ENCODE measurements around the gene FPR1.

Gene FPR1, protein sequence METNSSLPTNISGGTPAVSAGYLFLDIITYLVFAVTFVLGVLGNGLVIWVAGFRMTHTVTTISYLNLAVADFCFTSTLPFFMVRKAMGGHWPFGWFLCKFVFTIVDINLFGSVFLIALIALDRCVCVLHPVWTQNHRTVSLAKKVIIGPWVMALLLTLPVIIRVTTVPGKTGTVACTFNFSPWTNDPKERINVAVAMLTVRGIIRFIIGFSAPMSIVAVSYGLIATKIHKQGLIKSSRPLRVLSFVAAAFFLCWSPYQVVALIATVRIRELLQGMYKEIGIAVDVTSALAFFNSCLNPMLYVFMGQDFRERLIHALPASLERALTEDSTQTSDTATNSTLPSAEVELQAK

DNA sequence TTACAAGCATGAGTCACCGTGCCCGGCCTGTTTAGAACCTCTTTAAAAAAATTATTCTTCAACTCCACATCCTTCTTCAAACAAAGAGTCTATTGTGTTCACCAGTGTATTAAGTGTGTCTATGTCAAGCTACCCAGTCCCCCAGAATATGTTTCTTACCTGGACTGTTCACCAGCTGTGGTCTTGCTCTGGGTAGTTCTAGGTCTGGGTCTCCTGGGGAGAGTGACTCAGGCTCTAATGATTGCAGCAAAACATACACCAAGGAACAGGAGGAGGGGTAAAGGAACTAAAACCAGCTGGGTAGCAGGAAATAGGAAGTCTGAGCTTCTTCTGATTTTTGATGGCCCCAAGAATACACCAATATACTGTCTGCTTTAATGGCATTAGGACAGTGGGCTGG is at the start of gene FPR1:
FPR1 (minus strand) TSS at position 224 of the 400 bp plus-strand sequence. CDS start 4,884 bp downstream, outside the sequence.
- DNase-seq (ENCODE audit: low read depth, low spot score) = peak; percentile 18
- TF ChIP-seq, protein P1, sequence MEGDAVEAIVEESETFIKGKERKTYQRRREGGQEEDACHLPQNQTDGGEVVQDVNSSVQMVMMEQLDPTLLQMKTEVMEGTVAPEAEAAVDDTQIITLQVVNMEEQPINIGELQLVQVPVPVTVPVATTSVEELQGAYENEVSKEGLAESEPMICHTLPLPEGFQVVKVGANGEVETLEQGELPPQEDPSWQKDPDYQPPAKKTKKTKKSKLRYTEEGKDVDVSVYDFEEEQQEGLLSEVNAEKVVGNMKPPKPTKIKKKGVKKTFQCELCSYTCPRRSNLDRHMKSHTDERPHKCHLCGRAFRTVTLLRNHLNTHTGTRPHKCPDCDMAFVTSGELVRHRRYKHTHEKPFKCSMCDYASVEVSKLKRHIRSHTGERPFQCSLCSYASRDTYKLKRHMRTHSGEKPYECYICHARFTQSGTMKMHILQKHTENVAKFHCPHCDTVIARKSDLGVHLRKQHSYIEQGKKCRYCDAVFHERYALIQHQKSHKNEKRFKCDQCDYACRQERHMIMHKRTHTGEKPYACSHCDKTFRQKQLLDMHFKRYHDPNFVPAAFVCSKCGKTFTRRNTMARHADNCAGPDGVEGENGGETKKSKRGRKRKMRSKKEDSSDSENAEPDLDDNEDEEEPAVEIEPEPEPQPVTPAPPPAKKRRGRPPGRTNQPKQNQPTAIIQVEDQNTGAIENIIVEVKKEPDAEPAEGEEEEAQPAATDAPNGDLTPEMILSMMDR (IDR thresholded peaks at IDR 0.05; ENCODE audit: low read depth, low read length) = no peak
- H3K4me3 ChIP-seq (ENCODE audit: low read depth, low read length) = no peak within 1 kb of the TSS
- in situ Hi-C loops (cut with HindIII; ENCODE audit: low sequenced_read_pairs) = no loop called here

DNA sequence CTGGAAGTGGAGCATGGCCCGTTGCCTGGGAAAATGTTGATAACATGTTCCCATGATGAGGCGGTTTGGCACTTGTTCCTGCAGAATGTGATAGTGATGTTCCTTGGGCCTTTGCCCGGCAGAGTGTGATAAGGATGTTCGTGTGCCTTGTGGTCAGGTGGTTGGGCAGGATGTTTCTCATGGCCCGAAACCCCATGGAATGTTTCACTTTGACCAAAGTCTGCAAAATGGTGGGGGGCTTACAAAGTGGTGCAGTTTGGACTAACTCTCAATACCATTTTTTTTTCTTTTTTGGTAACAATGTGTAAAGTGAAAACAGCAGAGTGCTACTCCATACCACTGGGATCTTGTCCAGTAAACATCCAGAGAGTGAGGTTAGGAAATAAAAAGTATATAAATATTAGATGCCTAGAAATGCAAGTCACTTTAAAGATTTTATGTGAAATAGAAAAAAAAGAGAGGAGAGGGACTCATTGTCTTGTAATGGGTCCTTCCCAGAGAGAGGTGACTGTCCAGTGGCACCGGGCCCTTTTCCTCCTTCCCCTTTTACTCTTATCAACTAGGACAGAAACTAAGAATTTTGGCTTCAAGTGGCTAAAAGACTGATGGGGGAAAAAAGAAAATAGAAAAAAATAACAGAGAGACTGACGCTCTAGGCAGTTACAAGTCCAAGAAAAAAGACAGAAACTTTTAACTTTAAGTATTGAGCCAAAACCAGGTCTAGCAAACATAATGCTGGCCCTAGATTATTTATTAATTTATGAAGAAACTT is 49.0 kb upstream of the FPR1 start:
- TF ChIP-seq, protein P1 (IDR thresholded peaks at IDR 0.05; ENCODE audit: low read depth, low read length) = no peak
- in situ Hi-C loops (cut with HindIII; ENCODE audit: low sequenced_read_pairs) = no loop called here
- DNase-seq (ENCODE audit: low read depth, low spot score) = peak; percentile 6
- no peak overlapping the region for H3K4me3 ChIP-seq (ENCODE audit: low read depth, low read length)

DNA sequence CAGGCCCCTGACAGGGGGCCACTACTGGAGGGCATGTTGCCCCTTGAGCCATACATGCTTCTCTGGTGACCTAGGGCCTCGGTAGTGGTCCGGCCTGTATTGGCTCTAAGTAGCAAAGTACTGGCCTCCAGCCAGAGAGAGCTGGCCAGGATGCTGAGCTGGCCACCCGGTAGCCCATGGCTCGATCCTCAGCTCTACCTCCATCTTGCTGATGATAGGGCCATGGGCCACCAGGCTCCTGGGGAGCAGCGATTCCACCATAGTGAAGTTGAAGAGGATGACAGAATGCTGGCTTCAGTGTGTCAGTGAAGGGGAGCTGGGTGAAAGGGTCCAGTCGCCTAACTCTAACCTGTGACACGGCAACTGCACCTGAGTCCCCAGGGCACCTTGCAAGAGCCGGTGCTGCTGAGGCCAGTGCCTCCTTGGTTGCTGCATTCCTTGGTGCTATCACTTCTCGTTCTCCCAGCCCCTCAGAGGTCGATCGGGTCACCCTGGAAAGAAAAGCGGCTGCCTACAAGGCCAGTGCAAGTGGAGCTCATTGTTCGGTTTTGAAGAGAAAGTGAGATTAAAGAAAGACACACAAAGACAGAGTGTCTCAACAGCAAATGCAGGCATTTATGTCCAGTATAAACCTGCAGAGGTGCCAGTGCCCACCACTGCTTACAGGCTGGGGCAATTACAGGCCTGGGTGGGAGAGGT is 48.2 kb upstream of the FPR1 start:
- TF ChIP-seq, protein P1 (IDR thresholded peaks at IDR 0.05; ENCODE audit: low read depth, low read length) = no peak
- in situ Hi-C loops (cut with HindIII; ENCODE audit: low sequenced_read_pairs) = no loop called here
- no peak overlapping the region for H3K4me3 ChIP-seq (ENCODE audit: low read depth, low read length)
- no peak for DNase-seq (ENCODE audit: low read depth, low spot score)

DNA sequence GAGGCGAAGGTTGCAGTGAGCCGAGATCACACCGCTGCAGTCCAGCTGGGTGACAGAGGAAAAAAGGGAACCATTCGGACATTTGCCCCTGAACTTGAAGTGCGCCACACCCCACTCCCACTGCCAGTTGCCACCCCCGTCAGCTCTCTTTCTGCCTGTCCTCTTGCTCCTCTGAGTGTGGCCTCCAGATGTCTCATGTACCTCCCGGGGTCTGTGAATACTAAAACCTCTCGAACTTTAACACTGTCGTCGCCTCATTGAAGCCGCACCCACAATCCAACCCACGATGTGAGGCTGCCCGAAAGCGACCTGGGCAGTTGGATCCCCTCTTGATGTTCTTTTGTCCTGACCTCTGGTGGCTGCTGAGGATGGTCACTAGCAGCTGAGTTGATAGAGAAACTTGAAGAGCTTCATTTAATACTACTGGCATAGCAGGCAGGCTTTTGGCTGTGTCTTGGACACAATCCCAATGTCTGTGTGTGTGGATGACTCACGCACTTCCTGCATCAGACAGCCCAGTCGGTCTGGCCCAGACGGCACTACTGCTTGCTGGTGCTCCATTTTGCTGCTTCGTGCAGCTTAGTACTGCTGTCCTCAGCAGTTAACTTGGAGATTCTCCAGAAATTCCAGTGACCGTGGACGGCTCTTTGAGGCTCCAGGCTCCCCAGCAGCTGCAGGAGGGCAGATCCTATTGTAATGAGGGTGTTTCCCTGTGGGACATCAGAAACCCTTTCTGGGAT is 47.5 kb upstream of the FPR1 start:
- in situ Hi-C loops (cut with HindIII; ENCODE audit: low sequenced_read_pairs) = no loop called here
- TF ChIP-seq, protein P1 (IDR thresholded peaks at IDR 0.05; ENCODE audit: low read depth, low read length) = peak; percentile 13
- no peak overlapping the region for H3K4me3 ChIP-seq (ENCODE audit: low read depth, low read length)
- DNase-seq (ENCODE audit: low read depth, low spot score) = peak; percentile 94

DNA sequence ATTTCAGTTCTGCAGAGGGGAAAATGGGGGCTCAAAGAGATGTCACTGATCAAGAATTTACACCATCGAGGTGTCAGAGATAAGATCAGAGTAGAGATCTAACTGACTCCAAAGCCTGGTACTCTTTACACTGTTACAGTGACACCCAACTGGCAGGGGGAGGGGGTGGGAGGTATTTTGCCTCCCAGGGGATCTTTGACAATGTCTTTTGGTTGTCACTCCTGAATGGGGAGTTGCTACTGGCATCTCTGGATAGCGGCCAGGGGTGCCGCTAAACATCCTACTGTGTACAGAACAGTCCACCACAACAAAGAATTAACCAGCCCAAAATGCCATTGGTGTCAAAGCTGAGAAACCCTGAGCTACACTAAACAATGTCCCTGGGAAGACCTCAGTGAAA is 46.4 kb upstream of the FPR1 start:
- in situ Hi-C loops (cut with HindIII; ENCODE audit: low sequenced_read_pairs) = no loop called here
- H3K4me3 ChIP-seq (ENCODE audit: low read depth, low read length) = no peak overlapping the region
- DNase-seq (ENCODE audit: low read depth, low spot score) = no peak

More for the DNA sequence above, 46.4 kb upstream of the FPR1 start:
- TF ChIP-seq, protein P1 (IDR thresholded peaks at IDR 0.05; ENCODE audit: low read depth, low read length) = no peak

Measured in astrocyte of the spinal cord (primary cell).